ENCODE data around the gene FGGY.

GRCh38 chr1:59541161-59541560 is 244.3 kb downstream of the FGGY start:
- no peak for TF ChIP-seq CTCF (conservative IDR thresholded peaks at IDR 0.05 in 1 of 2, IDR thresholded peaks at IDR 0.05 in 1 of 2; ENCODE audit: extremely low read depth in 1 of 2, insufficient read depth in 1 of 2, low read depth in 1 of 2, low read length in 2 of 2)
- TF ChIP-seq EZH2 (IDR thresholded peaks at IDR 0.05; ENCODE audit: borderline replicate concordance, low read length): no peak
